GM19351 (cell line): ENCODE data around the gene CTF1.
"Not testable (repeated sequence)": the region's sequence is repeated elsewhere in the genome, so short reads cannot be mapped to it uniquely, and the experiment has no call there.

ENCODE experiments used
- ATAC-seq: cut with Tn5 transposase; IDR thresholded peaks from one replicate; pipeline ENCODE4 v1.9.1; 2021; ENCODE audit warnings: mild to moderate bottlenecking, moderate library complexity; ENCODE audit not compliant: unreplicated experiment

Gene CTF1

GRCh38 chr16:30928390-30928789 is 32.0 kb downstream of the CTF1 start:
- ATAC-seq = no peak

- no peak for ATAC-seq
These were observed 32.8 kb downstream of the CTF1 start for GRCh38 chr16:30929167-30929566.

GRCh38 chr16:30930160-30930571 is 33.8 kb downstream of the CTF1 start:
- no peak for ATAC-seq

DNA sequence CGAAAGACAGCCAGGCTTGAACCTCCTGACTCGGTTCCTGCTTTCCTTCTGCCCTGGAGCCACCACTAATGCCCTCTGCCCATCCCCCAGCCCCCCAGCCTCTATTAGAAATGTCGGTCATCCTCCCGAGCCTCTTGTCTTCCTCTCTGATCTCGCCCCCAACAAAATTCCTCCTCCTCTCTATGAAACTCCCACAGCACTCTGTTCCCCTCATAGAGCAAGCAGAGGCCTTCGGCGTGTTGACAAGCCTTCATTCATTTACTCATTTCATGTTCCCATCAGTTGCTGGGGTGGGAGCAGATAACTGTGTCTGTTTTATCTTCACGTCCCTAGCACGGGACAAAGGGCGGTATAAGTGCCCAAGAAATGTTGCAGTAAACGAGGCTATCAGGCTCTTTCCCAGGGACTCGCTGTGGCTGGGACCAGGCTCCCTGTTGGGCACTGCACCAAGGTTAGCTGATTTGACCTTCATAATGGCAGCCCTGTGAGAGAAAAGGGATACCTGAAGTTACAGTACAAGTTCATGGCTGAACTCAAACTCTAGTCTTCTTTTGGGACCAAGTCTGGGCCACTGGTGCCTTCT is 34.7 kb downstream of the CTF1 start:
- no peak for ATAC-seq

- no peak for ATAC-seq
These were observed 38.6 kb downstream of the CTF1 start for GRCh38 chr16:30934827-30935557.

DNA sequence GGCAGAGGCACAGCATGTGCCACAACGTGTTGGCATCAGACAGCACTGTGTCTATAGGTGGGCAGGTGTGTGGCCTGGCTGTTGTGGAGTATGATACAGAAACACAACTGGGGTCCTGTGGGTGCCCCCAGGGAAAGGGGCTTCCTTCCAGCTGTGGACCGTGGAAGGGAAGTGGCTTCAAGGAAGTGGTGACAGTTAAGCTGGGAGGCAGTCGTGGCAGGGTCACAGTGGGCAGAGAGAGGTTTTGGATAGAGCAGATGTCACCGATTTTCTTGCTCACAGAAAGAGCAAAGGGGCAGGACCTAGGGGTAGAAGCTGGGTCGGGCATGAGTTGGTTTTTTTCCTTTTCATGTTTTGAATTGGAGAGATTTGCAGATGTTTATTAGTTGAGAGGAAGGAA is 41.3 kb downstream of the CTF1 start:
- ATAC-seq = no peak

- not testable (repeated sequence) for ATAC-seq
These were observed 43.2 kb downstream of the CTF1 start for GRCh38 chr16:30939571-30939970.

DNA sequence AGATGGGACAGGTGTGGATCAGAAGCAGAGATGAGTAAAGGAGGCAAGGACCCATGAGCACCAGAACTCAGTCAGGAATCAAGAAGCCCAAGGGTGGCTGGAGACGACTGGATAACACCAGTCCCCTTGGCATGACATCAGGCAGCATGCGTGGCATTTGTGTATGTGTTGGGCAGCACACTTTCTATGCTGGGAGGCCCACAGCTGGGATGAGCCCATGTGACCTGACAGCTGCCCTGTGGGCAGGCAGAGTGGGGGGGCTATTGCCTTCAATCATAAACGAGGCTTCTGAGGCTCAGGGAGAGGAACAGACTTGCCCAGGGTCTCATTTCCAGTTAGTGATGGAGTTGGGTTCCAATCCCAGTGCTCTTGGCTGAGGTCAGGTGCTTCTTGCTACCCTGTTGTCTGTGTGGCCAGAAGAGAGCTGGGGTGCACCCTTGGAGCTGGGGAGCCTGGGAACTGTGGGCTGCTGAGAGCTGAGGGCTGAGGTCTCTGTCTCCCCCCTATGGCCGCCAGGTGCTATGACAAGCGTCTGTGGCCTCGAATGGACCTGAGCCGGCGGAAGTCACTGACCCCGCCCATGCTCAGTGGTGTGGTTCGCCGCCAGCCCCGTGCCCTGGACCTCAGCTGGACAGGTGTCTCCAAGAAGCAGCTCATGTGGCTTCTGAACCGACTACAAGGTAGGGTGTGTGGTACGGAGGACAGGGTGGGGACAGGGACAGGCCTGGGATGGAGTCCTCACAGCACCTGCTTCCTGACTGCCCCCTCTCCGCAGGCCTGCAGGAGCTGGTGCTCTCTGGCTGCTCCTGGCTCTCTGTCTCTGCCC is 45.4 kb downstream of the CTF1 start:
- ATAC-seq = peak; percentile 90

GRCh38 chr16:30942426-30942806 is 46.0 kb downstream of the CTF1 start:
- ATAC-seq = no peak

GRCh38 chr16:30944352-30944751 is 47.9 kb downstream of the CTF1 start:
- no peak for ATAC-seq

- no peak for ATAC-seq
These were observed 50.5 kb downstream of the CTF1 start for GRCh38 chr16:30946671-30947540.

- no peak for ATAC-seq
These were observed 51.1 kb downstream of the CTF1 start for GRCh38 chr16:30947541-30947858.

DNA sequence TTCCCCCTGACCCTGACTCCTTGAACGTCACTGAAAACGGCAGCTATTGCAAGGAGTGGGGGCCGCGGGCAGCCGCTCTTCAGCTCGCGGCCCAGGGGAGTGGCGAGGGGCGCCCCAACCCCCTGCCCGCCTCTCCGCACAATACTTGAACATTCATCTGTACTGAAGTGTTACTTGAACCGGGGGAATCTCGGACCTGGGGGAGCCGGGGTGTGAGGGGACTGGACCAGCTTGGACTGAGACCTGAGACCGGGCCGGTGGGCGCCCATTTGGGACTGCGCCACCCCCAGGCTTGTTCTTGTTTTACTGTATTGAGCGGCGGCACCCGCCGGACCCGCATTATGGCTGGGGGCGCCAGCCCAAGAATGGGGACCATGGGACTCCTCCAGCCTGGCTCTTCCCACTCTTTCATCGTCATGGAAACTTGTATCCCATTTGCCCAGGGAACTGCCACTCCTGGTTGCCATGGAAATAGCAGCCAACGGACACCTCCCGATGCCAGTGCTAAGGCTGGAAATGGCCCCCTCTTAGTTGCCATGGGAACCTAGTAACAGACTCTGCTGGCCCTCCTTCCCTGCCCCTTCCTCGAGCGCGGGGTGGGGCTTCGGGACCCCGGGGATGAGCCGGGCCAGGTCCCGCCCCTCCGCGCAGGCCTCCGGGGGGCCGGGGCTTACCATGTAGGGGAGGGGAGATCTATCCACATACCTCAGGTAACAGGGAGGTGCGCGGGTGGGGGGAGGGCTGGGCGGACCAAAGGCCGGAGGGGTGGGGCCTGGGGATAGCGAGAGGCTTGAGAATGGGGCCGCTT is 51.6 kb downstream of the CTF1 start:
- ATAC-seq = no peak

DNA sequence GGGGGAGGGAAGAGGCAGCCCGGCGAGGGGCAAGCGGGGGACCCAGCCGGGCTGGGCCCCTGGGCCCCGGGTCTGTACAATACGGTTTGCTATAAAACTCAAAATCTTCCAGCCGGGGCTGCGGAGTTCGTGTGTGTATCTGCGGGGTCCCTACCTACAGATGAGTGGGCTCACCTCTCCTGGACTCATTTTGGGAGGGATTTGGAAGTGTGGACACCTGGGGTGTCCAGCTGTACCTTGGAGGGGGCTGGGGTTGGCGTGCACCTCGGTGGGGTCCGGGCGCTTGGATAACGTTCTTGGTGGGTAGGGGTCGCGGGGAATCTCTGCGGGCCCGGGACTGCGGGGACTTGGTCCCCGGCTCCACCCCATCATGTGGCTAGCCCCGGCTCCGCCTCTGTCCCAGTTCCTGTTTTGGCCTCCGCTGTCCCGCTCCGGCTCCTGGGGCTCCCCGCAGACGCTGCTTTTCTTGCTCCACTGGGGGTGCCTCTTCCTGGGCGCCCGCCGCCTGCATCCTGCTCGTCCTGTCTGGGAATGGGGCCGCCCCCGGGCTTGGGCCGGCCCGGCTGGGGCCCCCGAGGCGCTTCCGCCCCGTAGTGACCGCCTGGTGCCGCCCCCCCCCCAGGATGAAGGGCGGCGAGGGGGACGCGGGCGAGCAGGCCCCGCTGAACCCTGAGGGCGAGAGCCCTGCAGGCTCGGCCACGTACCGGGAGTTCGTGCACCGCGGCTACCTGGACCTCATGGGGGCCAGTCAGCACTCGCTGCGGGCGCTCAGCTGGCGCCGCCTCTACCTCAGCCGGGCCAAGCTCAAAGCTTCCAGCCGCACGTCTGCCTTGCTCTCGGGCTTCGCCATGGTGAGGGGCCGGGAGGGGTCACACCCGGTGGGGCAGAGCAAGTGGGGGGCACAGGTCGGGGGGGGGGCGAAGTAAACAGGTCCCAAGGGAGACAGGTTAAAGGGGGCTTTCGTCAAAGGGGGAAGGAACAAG is 52.5 kb downstream of the CTF1 start, which contains the start of gene ORAI3:
ORAI3 (plus strand) TSS at position 402 of the 983 bp plus-strand sequence; CDS start at position 624, 222 bp downstream.
- ATAC-seq = peak; percentile 62

DNA sequence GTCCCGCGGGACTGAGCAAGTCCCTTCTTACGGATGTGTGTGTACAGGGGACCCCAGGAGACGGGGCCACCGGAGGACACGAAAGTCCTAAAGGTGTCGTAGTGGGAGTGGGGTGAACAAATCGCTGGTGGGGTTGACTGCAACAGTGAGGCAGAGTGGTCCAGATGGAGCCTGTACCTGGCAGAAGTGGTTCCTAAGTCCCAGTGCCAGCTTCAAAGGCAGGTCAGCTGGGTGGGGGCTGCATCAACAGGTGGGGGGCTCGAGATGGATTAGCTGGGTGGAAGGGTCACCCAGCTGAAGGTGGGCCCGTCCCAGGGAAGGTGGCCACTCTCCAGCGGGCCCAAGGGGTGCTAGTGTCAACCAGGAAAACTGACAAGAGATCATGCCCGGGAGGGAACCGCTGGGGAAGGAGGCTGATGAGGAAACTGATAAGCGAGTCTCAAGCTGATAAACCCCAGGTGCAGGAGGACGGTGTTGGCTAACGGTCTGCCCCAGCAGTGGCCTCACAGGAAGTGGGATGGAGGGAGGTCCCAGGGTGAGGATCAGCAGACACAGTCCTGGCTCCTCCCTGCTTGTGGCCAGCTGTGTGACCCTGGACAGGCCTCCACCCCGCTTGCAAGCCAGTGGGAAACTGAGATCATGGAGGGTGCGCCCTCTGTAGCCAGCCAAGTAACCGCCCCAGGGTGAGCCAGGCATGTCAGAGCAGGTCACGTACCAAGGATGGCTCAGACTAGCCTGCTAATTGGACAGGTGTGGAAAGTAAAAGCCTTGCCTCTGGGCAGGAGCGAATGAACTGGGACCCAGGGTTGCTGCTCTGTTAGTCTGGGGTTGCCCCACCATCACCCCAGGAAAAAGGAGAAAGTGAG is 53.5 kb downstream of the CTF1 start:
- peak; percentile 56 for ATAC-seq

GRCh38 chr16:30950516-30951065 is 54.2 kb downstream of the CTF1 start:
- ATAC-seq = no peak

- ATAC-seq = no peak
These were observed 54.8 kb downstream of the CTF1 start for GRCh38 chr16:30951193-30951592.

DNA sequence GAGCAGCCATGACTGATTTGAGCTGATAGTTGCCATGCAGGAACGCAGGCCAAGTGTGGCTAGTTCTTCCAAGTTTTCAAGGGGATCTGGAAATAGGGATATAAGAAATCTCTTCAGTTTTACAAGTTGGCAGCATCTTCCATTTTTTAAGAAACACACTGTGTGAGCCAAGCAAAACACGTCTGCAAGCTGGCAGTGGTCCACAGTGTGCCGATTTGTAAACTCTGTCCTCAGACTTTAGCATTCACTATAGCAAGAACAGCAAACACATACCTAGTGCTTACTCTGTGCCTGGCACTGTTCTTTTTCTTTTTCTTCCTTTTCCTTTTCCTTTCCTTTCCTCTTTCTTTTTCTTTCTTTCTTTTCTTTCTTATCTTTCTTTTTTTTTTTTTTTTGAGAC is 55.3 kb downstream of the CTF1 start:
- no peak for ATAC-seq
